HG03457 (cell line): Measurements from ENCODE around the gene C15orf39.
"Not testable (repeated sequence)": the region's sequence is repeated elsewhere in the genome, so short reads cannot be mapped to it uniquely, and the experiment has no call there.

Experiments
- ATAC-seq: cut with Tn5 transposase; IDR thresholded peaks from one replicate; pipeline ENCODE4 v1.9.1; 2021; ENCODE audit warnings: moderate number of reproducible peaks; ENCODE audit not compliant: unreplicated experiment

Gene C15orf39

DNA sequence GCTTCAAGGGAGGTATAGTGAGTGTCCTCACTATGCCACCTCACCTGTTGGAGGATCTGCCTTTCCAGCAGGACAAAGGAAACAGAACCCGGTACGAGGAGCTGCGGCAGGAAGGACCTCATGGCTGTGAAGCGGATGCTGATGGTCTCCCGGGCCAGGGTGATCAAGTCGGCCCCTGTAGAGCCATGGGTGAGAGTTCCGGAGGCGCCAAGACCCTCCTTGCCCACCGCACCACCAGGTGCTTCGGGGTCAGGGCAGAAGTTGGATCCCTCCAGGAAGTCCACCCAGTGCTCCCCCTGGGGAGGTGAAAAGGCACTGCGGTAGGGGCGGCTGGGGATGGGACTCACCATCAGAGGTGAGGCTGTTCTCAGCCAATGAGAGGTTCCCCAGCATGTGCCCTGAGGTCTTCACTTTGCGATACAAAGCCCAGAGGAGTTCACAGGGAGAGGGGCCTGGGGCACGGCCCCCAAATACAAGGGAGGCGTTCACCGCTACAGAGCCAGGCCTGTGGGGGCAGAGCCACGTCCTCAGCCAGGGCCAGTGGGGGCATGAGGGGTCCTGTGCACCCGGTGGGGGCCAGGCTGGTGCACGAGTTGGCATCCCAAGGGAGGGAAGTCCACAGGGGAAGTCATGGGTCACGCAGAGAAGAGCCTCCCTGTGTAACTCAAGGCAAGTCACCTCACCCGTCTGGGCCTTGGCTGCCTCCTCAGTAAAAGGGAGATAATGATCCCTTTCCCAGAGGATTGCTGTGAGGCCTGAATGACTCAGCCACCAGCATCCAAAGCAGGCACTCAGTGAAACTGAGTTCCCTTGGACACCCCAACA lies 27.7 kb downstream of the C15orf39 start:
- no peak for ATAC-seq

DNA sequence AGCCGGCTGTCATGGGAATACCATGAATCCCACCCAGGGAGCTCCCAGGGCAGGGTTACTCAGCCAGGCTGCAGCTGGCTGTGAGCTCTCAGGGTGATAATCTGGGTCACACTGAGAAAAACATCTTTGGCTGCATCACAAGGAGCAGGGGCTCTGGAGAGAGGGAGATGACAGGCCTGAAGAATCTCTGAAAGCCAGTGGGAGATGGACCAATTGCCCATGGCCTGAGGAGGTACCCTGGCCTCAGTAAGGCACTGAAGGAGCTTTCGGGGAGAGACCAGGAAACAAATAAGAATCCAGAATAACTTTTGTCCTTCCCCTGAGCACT lies 28.3 kb downstream of the C15orf39 start:
- no peak for ATAC-seq

- no peak for ATAC-seq
These were observed 29.1 kb downstream of the C15orf39 start for GRCh38 chr15:75230551-75231371.

GRCh38 chr15:75231836-75232235 lies 30.2 kb downstream of the C15orf39 start:
- no peak for ATAC-seq

DNA sequence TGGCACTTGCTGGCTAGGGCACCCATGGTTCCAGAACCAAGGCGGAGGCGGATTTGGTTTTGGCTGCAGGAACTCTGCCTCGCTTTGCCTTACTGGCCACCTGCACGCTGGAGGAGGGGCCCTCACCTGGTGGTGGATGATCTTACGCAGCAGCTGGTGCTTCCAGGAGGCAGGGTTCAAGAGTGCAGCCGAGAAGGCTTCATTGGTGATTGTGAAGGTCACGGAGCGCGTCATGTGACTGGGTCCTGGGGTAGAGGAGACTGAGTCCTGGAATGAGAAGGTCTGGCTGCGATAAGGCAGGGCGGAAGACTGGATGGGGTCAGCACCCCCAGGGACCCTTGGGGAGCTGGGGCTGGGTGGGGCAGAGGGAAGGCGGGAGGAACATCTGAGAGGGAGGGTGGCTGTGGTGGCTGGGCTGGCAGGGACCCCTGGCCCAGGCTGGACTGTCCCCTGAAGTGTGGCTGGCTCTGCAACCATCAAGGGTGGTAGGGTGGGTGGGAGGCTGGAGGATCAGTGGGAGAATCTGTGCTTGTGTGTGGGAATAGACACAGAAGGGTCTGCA lies 30.7 kb downstream of the C15orf39 start:
- no peak for ATAC-seq

DNA sequence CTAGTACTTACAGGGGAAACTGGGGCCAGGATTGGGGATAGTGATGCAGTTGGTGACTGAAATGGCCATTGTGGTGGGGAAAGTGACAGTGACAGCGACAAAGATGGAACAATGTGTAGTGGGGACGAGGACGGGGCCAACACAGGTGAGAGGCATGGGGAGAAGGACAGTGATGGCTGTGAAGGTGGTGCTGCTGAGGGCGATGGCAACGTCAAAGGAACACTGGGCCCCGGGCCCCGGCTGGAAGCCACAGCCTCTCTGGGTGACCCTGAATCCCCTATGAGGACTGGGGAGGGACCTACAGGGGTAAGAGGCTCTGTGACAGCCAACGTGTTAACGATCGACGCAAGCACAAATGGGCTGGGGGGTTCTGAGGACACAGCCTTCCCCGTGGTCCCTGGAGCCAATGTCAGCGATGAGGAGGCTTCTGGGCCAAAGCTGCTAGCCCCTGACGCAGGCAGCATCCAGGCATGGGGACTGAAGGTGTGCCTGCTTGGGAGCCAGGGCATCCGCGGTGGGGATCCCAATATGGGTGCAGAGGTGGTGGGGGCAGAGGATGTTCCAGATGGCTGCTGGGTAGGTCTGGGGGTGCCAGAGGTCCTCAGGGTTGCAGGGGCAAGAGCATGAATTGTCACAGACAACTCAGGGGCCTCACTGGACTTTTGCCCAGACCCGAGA lies 31.3 kb downstream of the C15orf39 start:
- no peak for ATAC-seq

DNA sequence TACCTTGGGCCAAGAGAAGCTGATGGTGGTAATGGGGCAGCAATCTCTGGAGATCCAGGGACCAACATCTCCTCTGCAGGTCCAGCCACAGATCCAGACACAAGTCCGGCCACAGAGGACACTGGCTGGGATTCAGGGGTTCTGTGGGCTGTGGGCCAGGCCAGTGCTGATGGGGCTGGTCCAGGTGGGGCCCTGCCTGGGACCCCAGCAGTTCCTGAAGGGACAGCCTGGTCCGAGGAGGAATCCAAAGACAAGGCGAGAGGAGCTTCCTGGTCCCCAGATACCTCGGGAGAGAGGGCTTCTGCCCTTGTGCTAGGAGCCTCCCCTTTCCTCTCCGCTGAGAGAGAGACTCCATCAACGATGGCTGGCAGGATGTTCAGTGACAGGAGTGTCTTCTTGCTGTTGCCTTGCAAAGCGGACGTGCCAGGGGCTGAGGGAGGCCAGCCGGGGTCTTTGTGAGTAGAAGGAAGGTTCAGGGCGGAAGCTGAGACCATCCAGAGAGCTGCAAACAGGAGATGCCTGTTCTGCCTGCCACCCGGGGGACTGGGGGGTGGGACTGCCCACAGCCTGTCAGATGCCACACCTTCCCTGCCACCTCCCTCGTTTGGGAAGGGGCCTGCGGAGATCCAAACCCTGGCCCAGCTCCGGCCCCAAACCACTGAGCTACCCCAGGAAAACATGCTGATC lies 32.0 kb downstream of the C15orf39 start:
- no peak for ATAC-seq

DNA sequence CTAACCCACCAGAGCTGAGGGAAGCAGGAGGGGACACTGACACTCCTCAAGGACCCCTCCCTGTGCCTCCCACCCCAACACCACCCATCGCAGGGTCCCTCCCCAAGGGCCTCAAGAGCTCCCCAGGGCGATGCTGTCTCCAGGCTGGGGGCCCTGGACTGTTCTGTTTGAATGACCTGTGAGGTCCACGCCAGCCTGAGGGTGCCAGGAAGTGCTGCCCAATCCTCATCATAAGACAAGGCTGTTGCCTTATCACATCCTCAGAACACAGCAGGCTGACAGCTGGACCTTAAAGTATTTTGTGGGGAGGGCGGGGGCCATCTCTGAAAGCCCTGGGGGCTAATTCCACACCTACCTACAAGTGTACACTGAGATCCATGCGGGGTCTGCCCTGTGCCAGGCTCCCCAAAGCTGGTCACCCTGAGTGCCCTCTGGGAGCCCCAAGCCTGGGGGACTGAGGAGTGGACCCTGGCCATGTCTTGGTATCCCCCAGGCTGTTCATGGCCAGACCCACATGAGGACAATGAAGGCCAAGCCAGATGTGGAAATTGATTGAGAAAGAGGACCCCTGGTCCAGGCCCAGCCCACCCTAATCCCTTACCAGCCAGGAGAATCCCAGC lies 32.6 kb downstream of the C15orf39 start:
- ATAC-seq, result no peak

DNA sequence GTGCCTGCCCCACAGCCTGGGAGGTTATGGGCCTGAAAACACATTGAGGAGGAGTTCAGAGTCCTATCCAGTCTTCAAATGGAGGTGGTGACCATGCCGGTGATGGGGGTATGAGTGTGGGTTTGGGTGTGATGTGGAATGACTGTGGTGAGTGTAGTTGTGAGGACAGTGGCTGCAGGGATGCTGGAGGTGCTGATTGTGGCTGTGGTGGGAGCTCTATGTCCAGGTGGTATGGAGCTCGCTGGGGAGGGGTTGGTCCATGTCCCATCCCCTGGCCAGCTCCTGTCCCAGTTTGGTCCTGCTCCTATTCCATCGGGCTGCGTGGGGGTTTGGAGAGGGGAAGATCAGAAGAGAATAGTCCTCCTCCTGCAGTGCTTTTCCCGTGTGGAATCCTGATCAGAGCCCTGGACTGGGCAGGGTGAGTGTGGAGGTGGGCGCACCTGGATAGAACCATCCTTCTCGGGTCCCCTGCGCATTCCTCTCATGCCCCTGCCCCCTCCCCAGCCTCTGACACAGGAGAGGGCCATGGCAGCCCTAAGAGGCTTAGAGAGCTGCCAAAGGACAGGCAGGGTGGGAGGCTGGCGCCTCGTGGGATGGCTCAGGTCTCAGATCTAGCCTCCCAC lies 33.5 kb downstream of the C15orf39 start:
- ATAC-seq, result no peak

GRCh38 chr15:75235760-75236729 lies 34.4 kb downstream of the C15orf39 start:
- no peak for ATAC-seq

DNA sequence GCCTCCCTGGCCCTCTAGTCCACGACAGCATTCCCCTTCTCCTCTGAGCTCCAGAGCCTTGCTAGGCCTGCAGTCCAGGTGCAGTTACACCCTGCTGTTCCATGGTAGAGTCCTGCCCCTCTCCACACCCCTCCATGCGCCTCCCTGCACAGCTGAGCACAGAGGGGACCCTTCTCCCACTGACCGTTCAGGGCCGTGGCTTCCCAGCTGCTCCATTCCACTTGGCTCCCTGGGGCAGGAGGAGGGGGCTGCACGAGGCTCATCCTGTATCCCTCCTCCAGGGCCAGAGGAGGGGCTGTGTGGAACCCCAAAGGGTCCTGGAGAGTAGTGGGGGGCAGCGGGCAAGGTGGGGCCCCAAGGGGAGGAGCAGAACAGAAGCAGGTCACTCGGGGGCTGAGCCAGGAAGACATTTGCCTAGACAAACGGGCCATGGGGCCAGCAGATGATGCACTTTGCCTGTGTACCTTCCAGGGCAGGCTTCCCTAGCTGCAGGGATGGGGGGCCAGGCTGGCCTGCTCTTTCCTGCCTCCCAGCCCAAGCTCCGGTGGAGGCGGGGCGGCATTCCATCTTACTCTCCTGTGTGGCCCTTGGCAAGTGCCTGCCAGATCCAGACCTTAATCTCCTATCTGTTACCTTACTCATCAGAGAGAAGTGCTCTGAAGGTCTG lies 35.8 kb downstream of the C15orf39 start:
- no peak for ATAC-seq

DNA sequence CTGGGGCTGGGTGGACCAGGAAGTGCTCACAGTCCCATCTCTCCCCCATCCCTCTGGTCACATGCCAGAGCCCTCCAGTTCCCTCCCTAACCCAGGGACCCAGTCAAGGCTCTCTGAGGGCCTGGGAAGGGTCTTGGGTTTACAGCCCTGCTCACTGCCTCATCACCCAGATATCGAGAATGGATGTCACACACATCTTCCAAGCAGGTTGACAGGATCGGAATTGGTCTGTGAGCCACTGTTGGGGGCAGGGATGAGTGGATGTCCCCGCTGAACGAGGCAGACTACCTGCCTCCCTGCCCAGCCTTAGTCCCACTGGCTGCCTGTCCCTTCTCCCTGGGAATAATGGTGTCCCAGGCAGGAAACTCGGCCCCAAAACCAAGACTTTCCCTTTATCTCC lies 36.5 kb downstream of the C15orf39 start:
- ATAC-seq, result no peak

DNA sequence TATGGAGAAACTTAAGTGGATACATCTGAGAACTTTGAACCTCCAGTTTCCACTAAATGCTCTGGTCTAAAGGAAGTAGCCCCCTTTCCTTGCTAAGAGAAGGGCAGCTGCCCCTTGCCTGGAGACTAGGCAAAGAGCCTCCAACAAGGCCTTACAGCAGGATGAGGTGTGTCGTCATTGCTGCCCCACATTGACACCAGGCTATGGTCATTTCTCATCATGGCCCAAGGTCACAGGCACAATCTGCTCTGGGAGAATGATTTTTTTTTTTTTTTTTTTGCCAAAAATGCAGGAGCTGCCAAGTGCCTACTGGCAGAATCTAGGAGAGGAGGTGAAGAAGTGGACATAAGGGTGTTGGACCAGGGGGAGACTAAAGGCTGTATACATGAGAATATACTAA lies 44.1 kb downstream of the C15orf39 start:
- ATAC-seq, result not testable (repeated sequence)

DNA sequence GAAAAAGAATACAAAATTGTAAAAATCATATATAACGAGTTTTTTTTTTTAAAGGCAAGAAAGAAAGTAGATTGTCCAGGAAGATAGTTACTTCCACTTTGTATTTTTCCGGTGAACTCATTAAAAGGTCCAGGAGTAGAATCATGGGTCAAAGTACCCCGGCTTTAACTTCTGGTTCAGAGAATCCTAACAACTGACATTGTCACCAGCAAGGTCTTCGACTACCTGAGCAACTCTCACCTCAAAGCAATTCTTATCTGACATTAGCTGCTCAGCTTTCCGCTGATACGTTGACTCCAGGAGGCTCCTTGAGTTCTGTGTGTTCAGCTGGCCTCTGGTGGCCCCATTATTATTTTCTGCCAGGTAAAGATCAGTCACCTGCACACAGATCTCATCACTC lies 47.3 kb downstream of the C15orf39 start:
- not testable (repeated sequence) for ATAC-seq

- no peak for ATAC-seq
These were observed 48.0 kb downstream of the C15orf39 start for GRCh38 chr15:75249726-75250125.

- not testable (repeated sequence) for ATAC-seq
These were observed 49.7 kb downstream of the C15orf39 start for GRCh38 chr15:75251343-75251742.

GRCh38 chr15:75252285-75252684 lies 50.6 kb downstream of the C15orf39 start:
- ATAC-seq, result not testable (repeated sequence)

GRCh38 chr15:75258034-75258433 lies 56.4 kb downstream of the C15orf39 start, which contains the start of gene GOLGA6C:
Gene GOLGA6C (plus strand): TSS chr15:75258334. CDS start chr15:75258599, 265 bp downstream.
- not testable (repeated sequence) for ATAC-seq
